ENCODE measurements around the gene MON2.

DNA sequence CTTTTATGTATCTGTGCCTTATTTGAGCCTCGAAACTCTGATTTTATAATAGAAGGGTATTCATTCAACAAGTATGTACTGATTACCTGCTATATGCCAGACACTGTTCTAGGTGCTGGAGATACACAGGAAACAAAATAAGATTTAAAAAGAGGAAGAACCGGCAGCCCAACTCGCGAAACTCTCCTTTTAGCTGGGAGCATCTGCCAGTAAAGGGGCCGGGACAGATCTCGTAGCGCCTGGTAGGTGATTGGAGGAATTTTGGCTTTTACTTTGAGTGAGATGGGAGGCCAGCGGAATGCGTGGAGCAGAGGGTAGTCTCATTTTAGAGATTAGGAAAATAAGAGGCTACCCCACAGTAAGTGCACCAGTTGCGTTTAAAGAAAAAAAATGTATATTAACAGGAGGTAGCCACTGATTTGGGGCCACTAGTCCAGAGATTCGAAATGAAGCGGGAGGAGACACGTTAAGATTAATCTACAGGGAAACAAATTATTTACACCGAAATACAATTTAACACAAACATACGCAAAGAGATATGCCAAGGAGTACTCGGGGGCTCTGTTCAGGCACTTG is 520 bp upstream of the MON2 start:
- TF ChIP-seq CTCF (IDR thresholded peaks at IDR 0.05) (no peak), POLR2A (IDR thresholded peaks at IDR 0.05) (no peak)

All from uterus (tissue), 2 donors.